K562 (cell line): Measurements from ENCODE around the gene TREH. TPM values are rescaled to one million over a fixed set of nuclear protein-coding genes. Genes with fewer than 3 reads are reported as not detected.
A peak's percentile ranks its signal among the peaks of the same experiment; 100 is the strongest.

Experiments
- ATAC-seq: fragments of 200-7000 bp; cut with Tn5 transposase; 3 replicates; pipeline ENCODE4 v1.9.1; 2020; ENCODE audit warnings: moderate library complexity
- BruUV-seq: library from RNA; stranded (reverse); fragments of 400-500 nt; replicated peaks from 2 replicates; lab custom pipeline; 2021; lab: Mats Ljungman, UMichigan
- CTCF ChIA-PET: fragments of 300-600 bp; formaldehyde crosslinking; extraction: SDS; loops from one replicate; lab custom pipeline; 2021; ENCODE audit warnings: low intra/inter-chr PET ratio; lab: Yijun Ruan, JAX
- POLR2A ChIA-PET: fragments of 300-600, 350-650 bp; sonication (Branson Sonifier 250); formaldehyde crosslinking; extraction: SDS; loops from one replicate; lab custom pipeline; 2021; ENCODE audit warnings: antibody characterized with exemption, inconsistent platforms; lab: Yijun Ruan, JAX
- DNase-seq, 4 experiments: peaks; one replicate each; pipeline versions ENCODE4 v3.0.0 to v3.0.0-alpha.2; 2011 to 2018; ENCODE audit warnings: low spot score in 3 of 4, mixed read lengths in 3 of 4; ENCODE audit errors: extremely low read depth in 1 of 4
- FAIRE-seq: peaks from 2 replicates; lab custom pipeline; 2011; peaks lifted over from hg19 to GRCh38; lab: Jason Lieb, UNC
- H2AFZ ChIP-seq: 2 replicates; pipeline ENCODE4 v1.6.0; 2011; ENCODE audit warnings: low read depth, low read length, control low read depth, inconsistent platforms
- H3K27ac ChIP-seq: fragments of 200-600 bp; 3 replicates; pipeline ENCODE4 v1.8.0; 2011; ENCODE audit warnings: low read depth, mild to moderate bottlenecking, control low read depth, inconsistent platforms, low read length, moderate library complexity, mixed read lengths; ENCODE audit errors: extremely low read depth
- H3K27me3 ChIP-seq, 2 experiments: fragments of 300-600 bp in 1 of 2; 2 replicates in 1 of 2; 3 replicates in 1 of 2; pipeline versions ENCODE4 v1.6.0 to v1.8.0; 2011; ENCODE audit warnings: inconsistent platforms in 2 of 2, low read length in 2 of 2, mild to moderate bottlenecking in 1 of 2, mixed read lengths in 1 of 2, moderate library complexity in 1 of 2; ENCODE audit not compliant: control insufficient read depth in 2 of 2, insufficient read depth in 2 of 2
- H3K36me3 ChIP-seq: fragments of 300-600 bp; 3 replicates; pipeline ENCODE4 v1.8.0; 2011; ENCODE audit warnings: mild to moderate bottlenecking, low read length, inconsistent platforms; ENCODE audit not compliant: control insufficient read depth, insufficient read depth
- H3K4me1 ChIP-seq, 2 experiments: fragments of 200-600 bp in 1 of 2; replicated peaks in 1 of 2; 2 replicates in 1 of 2; 3 replicates in 1 of 2; pipeline versions ENCODE4 v1.5.1 to v1.8.0; 2011; ENCODE audit warnings: inconsistent platforms in 2 of 2, low read length in 2 of 2, mild to moderate bottlenecking in 1 of 2, mixed read lengths in 1 of 2, moderate library complexity in 1 of 2; ENCODE audit not compliant: control insufficient read depth in 2 of 2, insufficient read depth in 2 of 2
- H3K4me2 ChIP-seq: 2 replicates; pipeline ENCODE4 v1.6.1; 2011; ENCODE audit warnings: low read length, control low read depth, inconsistent platforms, mixed read lengths; ENCODE audit not compliant: insufficient read depth
- H3K4me3 ChIP-seq: fragments of 200-600 bp; sonication (generic), shearing (Covaris generic); 2 replicates; pipeline ENCODE4 v1.5.1; 2016; ENCODE audit warnings: control low read depth, inconsistent platforms
- H3K79me2 ChIP-seq: fragments of 200-600 bp; 3 replicates; pipeline ENCODE4 v1.8.0; 2011; ENCODE audit warnings: low read length, inconsistent platforms; ENCODE audit not compliant: control insufficient read depth, insufficient read depth
- H3K9ac ChIP-seq, 2 experiments: 2 replicates each; pipeline versions ENCODE4 v1.6.0 to v1.6.1; 2011; ENCODE audit warnings: low read depth in 2 of 2, low read length in 2 of 2, control low read depth in 1 of 2, inconsistent platforms in 1 of 2, mild to moderate bottlenecking in 1 of 2, mixed read lengths in 1 of 2; ENCODE audit not compliant: insufficient read depth in 1 of 2
- H3K9me1 ChIP-seq: one replicate; pipeline ENCODE4 v1.6.0; 2011; ENCODE audit warnings: inconsistent platforms, mild to moderate bottlenecking, low read length, moderate library complexity; ENCODE audit not compliant: control insufficient read depth, insufficient read depth
- H3K9me3 ChIP-seq: replicated peaks from 2 replicates; pipeline ENCODE4 v1.5.1; 2011; ENCODE audit warnings: low read depth, low read length, inconsistent platforms; ENCODE audit not compliant: control insufficient read depth, insufficient read depth
- H4K20me1 ChIP-seq: replicated peaks from 2 replicates; pipeline ENCODE4 v1.6.1; 2011; ENCODE audit warnings: low read length, inconsistent platforms, mixed read lengths; ENCODE audit not compliant: control insufficient read depth, insufficient read depth
- DMBX1 ChIP-seq: fragments of 250-450 bp; sonication (Bioruptor Pico); IDR thresholded peaks from 2 replicates; pipeline ENCODE4 v1.8.0; 2022; ENCODE audit warnings: inconsistent platforms, mild to moderate bottlenecking, moderate library complexity, borderline replicate concordance
- E2F1 ChIP-seq: sonication (generic); formaldehyde crosslinking; IDR thresholded peaks from 2 replicates; pipeline ENCODE4 v1.8.1; 2023; ENCODE audit warnings: mild to moderate bottlenecking, missing genetic modification reagents, moderate library complexity
- MAX ChIP-seq: sonication (generic); formaldehyde crosslinking; IDR thresholded peaks from 2 replicates; pipeline ENCODE4 v1.9.0; 2022; ENCODE audit warnings: mild to moderate bottlenecking, missing genetic modification reagents
- MITF ChIP-seq: IDR thresholded peaks from 2 replicates; pipeline ENCODE4 v1.6.1; 2014; ENCODE audit warnings: antibody characterized with exemption
- STAT5A ChIP-seq: IDR thresholded peaks from 2 replicates; pipeline ENCODE4 v1.6.1; 2012; ENCODE audit warnings: low read length, inconsistent platforms, borderline replicate concordance
- TOE1 ChIP-seq, 2 experiments: fragments of 450-650 bp in 1 of 2; sonication (generic) in 1 of 2; formaldehyde crosslinking in 1 of 2; IDR thresholded peaks; 2 replicates each; pipeline versions ENCODE4 v1.7.1 to v1.8.0; 2016 to 2022; ENCODE audit warnings: borderline replicate concordance in 2 of 2, mild to moderate bottlenecking in 2 of 2, antibody characterized with exemption in 1 of 2, inconsistent platforms in 1 of 2, low read depth in 1 of 2, missing genetic modification reagents in 1 of 2, moderate library complexity in 1 of 2
- ZNF12 ChIP-seq: sonication (generic); formaldehyde crosslinking; IDR thresholded peaks from 2 replicates; pipeline ENCODE4 v1.4.0; 2020; ENCODE audit warnings: mild to moderate bottlenecking, missing genetic modification reagents
- ZNF407 ChIP-seq: fragments of 450-650 bp; IDR thresholded peaks from 2 replicates; pipeline ENCODE4 v1.6.1; 2016; ENCODE audit warnings: low read depth
- ZNF77 ChIP-seq: fragments of 250-450 bp; sonication (Bioruptor Pico); IDR thresholded peaks from 2 replicates; pipeline ENCODE4 v1.5.0; 2020
- WGBS: fragments of 100-300 bp; shearing (Covaris generic); methylation state at CpG from one replicate; pipeline ENCODE4 v1.1.6; 2016; ENCODE audit warnings: low coverage, mixed read lengths; ENCODE audit not compliant: insufficient coverage; ENCODE audit errors: missing lambda C conversion rate; 5-methylcytosine and 5-hydroxymethylcytosine counted together
- in situ Hi-C: fragments of 300-500 bp; cut with MboI; formaldehyde crosslinking; loops from 4 replicates; pipeline ENCODE4 v1.15.0; 2018; ENCODE audit warnings: inconsistent platforms, mixed read lengths
- intact Hi-C: fragments of 100-400 bp; cut with micrococcal nuclease; formaldehyde crosslinking; loops from 2 replicates; pipeline ENCODE4 v1.14.2; 2022
- polyA plus RNA-seq, 8 experiments: library from polyadenylated mRNA; depleted of rRNA in 4 of 8; stranded (reverse) in 5 of 8; unstranded in 3 of 8; fragments of >200 nt; fragmentation: Nextera tagmentation in 2 of 8; fragmentation: Illumina TruSeq in 1 of 8; extraction: Ambion mirVana in 2 of 8; extraction: Trizol in 1 of 8; gene quantifications; 2 replicates each; pipeline versions ENCODE4 v1.2.1 to v1.2.3, GENCODE V29; 2011 to 2014; ENCODE audit warnings: inconsistent platforms in 1 of 8, missing spikeins in 1 of 8
- total RNA-seq, 7 experiments: library from RNA; depleted of rRNA in 6 of 7; stranded (reverse); fragments of >200 nt in 6 of 7; fragmentation: Illumina TruSeq in 2 of 7; extraction: Trizol in 2 of 7; gene quantifications; 2 replicates each; pipeline versions ENCODE4 v1.2.1 to v1.2.3, GENCODE V29; 2011 to 2021; ENCODE audit warnings: low replicate concordance in 1 of 7

TREH gene
- total and polyA plus RNA-seq, 9 of the 15 experiments (the other 6 are each of a cell fraction or from before 2014, with no cell fraction given), result 0.09 to 0.20 (median 0.11) TPM; not detected in 6

GRCh38 chr11:118628432-118628831, 51.0 kb downstream of the TREH start (continued):
- TF ChIP-seq MAX (CRISPR knock-in tag), result no peak
- no peak for TF ChIP-seq STAT5A

- Histone ChIP-seq H3K36me3 (peaks cover 39% of the 10 kb centered on the region; the same call in 2 of the 3 replicates), H3K4me3 (no peak overlapping the region), H3K79me2 (no peaks in the 10 kb centered on the region), H4K20me1 (peaks cover 5% of the 10 kb centered on the region; the same call in 1 of the 2 replicates), H3K27me3 (no peaks in the 10 kb centered on the region), H3K4me1 (peaks cover 0 to 31% of the 10 kb centered on the region in 2 experiments; a peak in 3 of 5 replicates), H3K27ac (no peak overlapping the region), H2AFZ (no peak overlapping the region), H3K9me3 (no peaks in the 10 kb centered on the region), H3K4me2 (no peak overlapping the region), H3K9ac (peak overlapping the region in 1 of 2 experiments; percentile 26; a peak in 1 of 4 replicates), H3K9me1 (no peaks in the 10 kb centered on the region)
- no TSS peak for BruUV-seq
- DNase-seq, result no peak
- ChIA-PET CTCF (no interaction called here), POLR2A (interaction anchor here (0.6 to 0.7 kb wide), 2 partner anchors 162 to 443 kb away, joined by 3 read pairs; no protein-coding TSS in a partner anchor)
- intact Hi-C loops, result no loop called here
- in situ Hi-C loops, result no loop called here
- no peak for ATAC-seq
- 96% methylated on average over 14 of the region's 20 CpGs for WGBS
- no peak for FAIRE-seq
- TF ChIP-seq TOE1 (IDR thresholded peaks at IDR 0.05; ENCODE audit: borderline replicate concordance) (no peak), TOE1 (CRISPR knock-in tag; IDR thresholded peaks at IDR 0.05; ENCODE audit: borderline replicate concordance, low read depth) (no peak), MITF (no peak), ZNF77 (no peak), ZNF407 (no peak), ZNF12 (CRISPR knock-in tag) (no peak), DMBX1 (CRISPR knock-in tag) (no peak), E2F1 (CRISPR knock-in tag) (no peak)
Observed at GRCh38 chr11:118628031-118628430, 51.4 kb downstream of the TREH start.
